ENCODE data around the gene MYLIP.
"Not testable (repeated sequence)": the region's sequence is repeated elsewhere in the genome, so short reads cannot be mapped to it uniquely, and the experiment has no call there.

The MYLIP gene

DNA sequence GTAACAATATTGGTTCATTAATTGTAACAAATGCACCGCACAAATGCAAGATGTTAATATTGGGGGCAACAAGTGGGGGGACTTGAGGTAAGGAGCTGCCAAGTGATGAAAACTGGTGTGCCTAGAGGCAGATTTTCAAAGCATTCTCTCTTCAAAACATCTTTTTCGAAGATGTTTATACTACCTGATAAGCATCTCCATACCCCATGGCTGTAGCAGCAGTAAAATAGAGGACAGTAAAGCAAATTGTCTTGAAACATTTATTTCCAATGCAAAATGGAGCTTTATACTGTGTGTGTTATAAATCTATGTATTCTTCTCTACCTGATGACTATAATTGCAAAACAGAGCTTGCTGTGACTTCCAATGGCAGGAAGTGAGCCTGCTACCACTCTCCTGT is 42.5 kb downstream of the MYLIP start:
- DNase-seq (ENCODE audit: low read depth in 2 of 2) = no peak

GRCh38 chr6:16173167-16173940 is 44.5 kb downstream of the MYLIP start:
- no peak for DNase-seq (ENCODE audit: low read depth in 2 of 2)

DNA sequence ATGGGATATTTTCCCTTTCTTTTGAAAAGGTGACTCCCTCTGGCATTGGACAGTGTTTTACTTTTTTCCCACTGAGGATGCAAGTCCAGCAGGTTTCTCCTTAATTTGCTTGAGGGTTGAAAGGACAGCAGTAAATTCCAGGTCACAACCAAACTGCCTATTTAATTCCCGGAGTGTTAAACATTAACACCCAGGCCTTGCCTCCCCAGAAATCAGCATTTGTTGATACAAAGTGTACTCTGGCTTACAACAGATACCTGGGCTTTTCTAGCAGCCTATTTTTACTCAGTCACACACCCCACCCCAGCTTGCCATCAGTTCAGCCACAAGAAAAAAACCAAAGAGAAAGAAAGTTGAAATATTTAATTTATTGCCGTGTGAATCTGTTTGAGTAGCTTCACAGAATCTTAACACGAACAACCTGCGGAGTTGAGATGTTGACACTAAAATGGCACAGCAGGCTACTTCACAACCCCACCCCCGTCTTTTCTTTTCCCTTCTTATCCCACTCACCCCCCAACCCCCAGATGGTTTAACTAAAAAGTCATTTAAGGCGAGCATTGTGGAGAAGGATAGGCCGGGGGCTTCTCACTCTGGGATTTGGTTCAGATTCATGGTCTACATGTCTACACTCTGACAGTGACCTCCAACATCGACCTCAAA is 45.7 kb downstream of the MYLIP start:
- no peak for DNase-seq (ENCODE audit: low read depth in 2 of 2)

- not testable (repeated sequence) for DNase-seq (ENCODE audit: low read depth in 2 of 2)
Measured at GRCh38 chr6:16176600-16176999, 47.7 kb downstream of the MYLIP start.

- no peak for DNase-seq (ENCODE audit: low read depth in 2 of 2)
Measured at GRCh38 chr6:16177881-16178280, 49.0 kb downstream of the MYLIP start.

DNA sequence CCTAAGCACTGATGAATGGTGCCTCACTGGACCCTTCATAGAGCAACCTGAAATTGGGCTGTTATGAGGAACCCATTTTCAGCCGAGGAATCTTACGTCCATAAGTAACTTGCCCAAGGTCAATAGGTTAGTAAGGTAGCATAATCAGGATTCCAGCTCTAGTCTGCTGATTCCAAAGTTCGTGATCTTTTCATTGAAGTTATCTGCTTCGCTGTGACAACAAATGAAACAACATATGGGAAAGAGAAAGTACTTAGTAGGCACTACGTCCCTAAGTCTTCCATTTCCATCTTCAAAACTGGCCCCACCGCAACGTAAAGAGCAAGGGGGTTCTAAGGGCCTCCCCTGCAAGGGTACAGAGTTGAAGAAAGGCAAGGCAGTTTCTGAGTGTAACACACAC is 49.5 kb downstream of the MYLIP start:
- no peak for DNase-seq (ENCODE audit: low read depth in 2 of 2)

- no peak for DNase-seq (ENCODE audit: low read depth in 2 of 2)
Measured at GRCh38 chr6:16179063-16179462, 50.2 kb downstream of the MYLIP start.

DNA sequence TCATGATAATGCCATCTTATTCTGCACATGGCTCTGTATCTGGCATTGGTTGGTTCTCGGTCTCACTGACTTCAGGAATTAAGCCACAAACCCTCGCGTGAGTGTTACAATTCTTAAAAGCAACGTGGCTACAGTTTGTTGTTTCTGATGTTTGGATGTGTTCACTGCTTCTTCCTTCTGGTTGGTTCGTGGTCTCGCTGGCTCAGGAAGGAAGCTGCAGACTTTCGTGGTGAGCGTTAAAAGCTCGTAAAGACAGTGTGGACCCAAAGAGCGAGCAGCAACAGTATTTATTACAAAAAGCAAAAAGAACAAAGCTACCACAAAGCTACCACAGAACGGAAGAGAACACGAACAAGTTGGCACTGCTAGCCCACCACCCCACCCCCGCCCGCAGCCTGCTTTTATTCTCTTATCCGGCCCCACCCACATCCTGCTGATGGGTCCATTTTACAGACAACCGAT is 51.1 kb downstream of the MYLIP start:
- no peak for DNase-seq (ENCODE audit: low read depth in 2 of 2)

DNA sequence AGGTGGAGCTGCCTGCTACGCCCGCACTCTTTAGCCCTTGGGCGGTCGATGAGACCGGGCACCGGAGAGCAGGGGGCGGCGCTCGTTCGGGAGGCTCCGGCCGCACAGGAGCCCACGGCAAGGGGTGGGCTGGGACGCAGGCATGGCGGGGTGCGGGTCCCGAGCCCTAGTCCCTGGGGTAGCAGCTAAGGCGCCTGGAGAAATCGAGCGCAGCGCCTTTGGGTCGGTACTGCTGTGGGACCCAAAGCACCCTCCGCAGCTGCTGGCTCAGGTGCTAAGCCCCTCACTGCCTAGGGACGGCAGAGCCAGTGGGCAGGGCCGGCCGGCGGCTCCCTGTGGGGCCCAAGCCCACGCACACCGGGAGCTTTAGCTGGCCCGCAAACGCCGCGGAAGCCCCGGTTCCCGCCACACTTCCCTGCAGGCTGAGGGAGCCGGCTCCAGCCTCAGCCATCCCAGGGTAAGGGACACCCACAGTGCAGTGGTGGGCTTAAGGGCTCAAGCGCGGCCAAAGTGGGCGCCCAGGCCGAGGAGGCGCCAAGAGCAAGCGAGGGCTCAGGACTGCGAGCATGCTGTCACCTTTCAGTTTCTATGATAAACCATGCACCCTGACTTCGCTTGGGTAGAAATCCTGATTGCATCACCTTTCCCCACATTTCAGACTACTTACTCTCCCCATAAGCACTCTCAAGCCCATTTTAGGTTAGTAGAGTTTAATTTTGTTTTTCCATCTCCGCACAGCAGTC is 52.0 kb downstream of the MYLIP start:
- DNase-seq (ENCODE audit: low read depth in 2 of 2) = no peak

DNA sequence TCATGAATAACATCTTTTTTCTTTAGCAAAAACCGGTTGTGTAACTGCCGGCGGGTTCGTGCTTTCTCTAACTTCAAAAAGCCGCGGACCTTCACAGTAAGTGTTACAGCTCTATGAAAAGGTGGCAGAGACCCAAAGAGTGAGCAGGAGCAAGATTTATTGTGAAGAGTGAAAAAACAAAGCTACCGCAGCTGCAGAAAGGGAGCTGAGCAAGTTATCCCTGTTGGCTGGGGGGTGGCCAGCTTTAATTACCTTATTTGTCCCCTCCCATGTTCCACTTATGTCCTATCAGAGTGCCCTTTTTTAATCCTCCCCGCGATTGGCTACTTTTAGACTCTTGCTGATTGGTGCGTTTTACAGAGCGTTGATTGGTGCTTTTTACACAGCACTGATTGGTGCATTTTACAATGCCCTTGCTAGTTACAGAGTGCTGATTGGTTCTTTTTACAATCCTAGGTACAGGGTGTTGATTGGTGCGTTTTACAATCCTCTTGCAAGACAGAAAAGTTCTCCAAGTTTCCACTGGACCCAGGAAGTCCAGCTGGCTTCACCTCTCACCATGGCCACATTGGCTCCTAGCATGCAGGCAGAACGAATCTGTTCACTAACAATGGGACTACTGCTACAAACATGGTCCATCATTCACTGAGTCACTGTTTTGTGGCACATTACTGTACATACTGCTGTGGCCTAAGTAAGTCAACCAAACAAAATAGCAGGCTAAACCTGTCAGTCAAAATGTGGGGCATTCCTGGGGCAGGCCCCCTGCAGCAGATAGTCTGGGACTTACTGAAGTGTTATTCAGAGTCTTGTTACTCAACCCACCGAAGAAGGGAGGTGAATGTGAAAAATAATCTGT is 52.8 kb downstream of the MYLIP start:
- DNase-seq (ENCODE audit: low read depth in 2 of 2) = no peak

DNA sequence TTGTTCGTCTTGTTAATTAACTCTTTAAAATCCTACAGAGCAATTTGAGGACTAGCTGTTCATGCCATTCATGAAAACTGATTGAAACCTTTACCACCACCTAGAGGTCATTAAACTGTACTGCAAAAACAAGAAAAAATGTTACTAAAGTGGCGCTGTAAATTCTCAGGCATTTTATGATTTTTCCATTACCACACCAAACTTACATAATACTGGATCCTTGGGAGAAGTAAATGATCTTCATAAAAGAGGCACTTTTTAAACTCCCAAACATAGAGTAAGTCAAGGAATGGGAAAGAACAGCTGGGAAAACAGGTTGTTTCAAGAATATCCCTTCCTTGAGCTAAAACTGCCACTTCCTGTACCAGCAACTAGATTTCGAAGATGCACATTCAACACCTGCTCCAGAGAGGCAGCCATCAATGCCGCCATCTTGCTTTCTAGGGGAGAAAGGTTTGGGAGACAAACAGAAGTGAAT is 54.3 kb downstream of the MYLIP start:
- no peak for DNase-seq (ENCODE audit: low read depth in 2 of 2)

DNA sequence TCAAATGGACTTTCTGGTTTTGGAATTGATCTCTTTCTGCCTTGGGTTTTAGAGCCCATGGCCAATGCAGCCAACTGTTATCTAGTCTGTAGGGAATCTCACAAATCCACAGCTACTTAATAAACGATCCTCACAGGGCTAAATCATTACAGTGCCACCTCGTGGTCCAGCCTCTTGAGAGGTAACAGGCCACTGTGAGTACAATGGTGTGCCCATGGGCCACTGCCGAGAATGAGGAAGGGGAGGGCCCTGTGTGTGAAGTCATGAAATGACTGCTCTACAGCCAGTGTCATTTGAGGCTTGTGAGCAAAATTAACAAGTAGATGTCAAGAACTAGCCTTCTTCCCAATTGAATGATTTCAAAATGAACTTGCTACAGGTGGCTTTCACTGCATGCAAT is 55.2 kb downstream of the MYLIP start:
- DNase-seq (ENCODE audit: low read depth in 2 of 2) = no peak

GRCh38 chr6:16184551-16184950 is 55.7 kb downstream of the MYLIP start:
- no peak for DNase-seq (ENCODE audit: low read depth in 2 of 2)

DNA sequence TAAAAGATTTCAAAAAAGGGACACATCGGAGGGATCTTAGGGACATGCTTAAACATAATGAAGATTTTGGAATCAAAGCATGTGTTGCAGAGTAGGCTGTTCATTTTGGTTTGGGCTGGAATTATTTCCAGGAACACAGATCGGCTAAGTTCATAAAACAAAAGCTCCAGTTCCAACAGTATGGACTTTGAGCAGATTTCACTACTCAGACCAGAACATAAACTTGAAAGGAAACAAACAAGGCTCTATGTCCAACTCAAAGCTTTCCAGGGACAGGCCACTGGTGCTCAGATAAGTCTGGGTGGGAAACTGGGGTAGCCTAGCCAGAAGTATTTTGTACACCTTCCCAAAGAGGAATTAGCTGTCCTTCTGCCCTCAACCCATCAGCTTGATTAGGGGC is 58.3 kb downstream of the MYLIP start:
- DNase-seq (ENCODE audit: low read depth in 2 of 2) = no peak

- DNase-seq (ENCODE audit: low read depth in 2 of 2) = no peak
Measured at GRCh38 chr6:16190214-16190613, 61.3 kb downstream of the MYLIP start.

- no peak for DNase-seq (ENCODE audit: low read depth in 2 of 2)
Measured at GRCh38 chr6:16196260-16196983, 67.5 kb downstream of the MYLIP start.

DNA sequence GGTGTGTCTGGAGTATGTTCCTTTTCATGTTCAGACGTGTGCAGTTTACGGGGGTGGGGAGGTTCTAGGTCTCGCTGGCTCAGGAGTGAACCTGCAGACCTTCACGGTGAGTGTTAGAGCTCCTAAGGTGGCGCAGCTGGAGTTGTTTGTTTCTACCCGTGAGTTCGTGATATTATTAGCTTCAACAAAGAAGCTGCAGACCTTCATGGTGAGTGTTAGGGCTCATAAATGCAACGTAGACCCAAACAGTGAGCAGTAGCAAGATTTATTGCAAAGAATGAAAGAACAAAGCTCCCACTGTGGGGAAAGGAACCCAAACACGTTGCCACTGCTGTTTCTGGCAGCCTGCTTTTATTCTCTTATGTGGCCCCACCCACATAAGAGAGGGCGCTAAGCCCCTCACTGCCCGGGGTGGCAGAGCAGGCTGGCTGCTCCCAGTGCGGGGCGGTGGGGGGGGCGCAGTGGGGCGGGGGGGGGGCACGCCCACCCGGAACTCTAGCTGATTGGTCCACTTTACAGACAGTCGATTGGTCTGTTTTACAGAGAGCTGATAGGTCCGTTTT is 68.2 kb downstream of the MYLIP start:
- no peak for DNase-seq (ENCODE audit: low read depth in 2 of 2)

Measured in stimulated activated CD8-positive, alpha-beta memory T cell treated with anti-CD3 and anti-CD28 coated beads, Interleukin-15, amount 100 ng/mL, for 48 hours (primary cell).